A549 (cell line): Measurements from ENCODE around the gene KANTR. TPM values are rescaled to one million over a fixed set of nuclear protein-coding genes. Genes with fewer than 3 reads are reported as not detected.

Experiments used
- ATAC-seq, 2 experiments: fragments of 200-7000 bp in 1 of 2; fragments of >200 bp in 1 of 2; cut with Nextera tagmentation in 1 of 2; cut with Tn5 transposase in 1 of 2; 3 replicates each; pipeline versions ENCODE4 v1.8.0 to v1.9.1; 2018 to 2020; ENCODE audit warnings: mild to moderate bottlenecking in 1 of 2, moderate library complexity in 1 of 2
- CTCF ChIA-PET: fragments of 300-600 bp; sonication (Branson Sonifier 250); formaldehyde crosslinking; extraction: SDS; loops from one replicate; lab custom pipeline; 2021; ENCODE audit warnings: antibody characterized with exemption, inconsistent platforms; lab: Yijun Ruan, JAX
- POLR2A ChIA-PET: fragments of 350-600 bp; formaldehyde crosslinking; extraction: SDS; loops from one replicate; lab custom pipeline; 2021; ENCODE audit warnings: antibody characterized with exemption, inconsistent platforms; lab: Yijun Ruan, JAX
- DNase-seq, 2 experiments: peaks; one replicate each; pipeline versions ENCODE4 v3.0.0 to v3.0.0-alpha.2; 2011 to 2016; ENCODE audit warnings: low read depth in 1 of 2, low spot score in 1 of 2
- FAIRE-seq: peaks from 2 replicates; lab custom pipeline; 2011; peaks lifted over from hg19 to GRCh38; lab: Jason Lieb, UNC
- H3K27ac ChIP-seq, 2 experiments: fragments of >200 bp; sonication (Bioruptor Twin); formaldehyde crosslinking; 3 replicates each; pipeline ENCODE4 v1.5.1; 2016 to 2017
- H3K4me1 ChIP-seq: fragments of >200 bp; sonication (Bioruptor Twin); formaldehyde crosslinking; 3 replicates; pipeline ENCODE4 v1.6.1; 2016
- H3K4me2 ChIP-seq: fragments of >200 bp; sonication (Bioruptor Twin); formaldehyde crosslinking; 3 replicates; pipeline ENCODE4 v1.6.1; 2016
- H3K4me3 ChIP-seq: fragments of >200 bp; sonication (Bioruptor Twin); formaldehyde crosslinking; 3 replicates; pipeline ENCODE4 v1.5.1; 2016
- H3K9me3 ChIP-seq: fragments of >200 bp; sonication (Bioruptor Twin); formaldehyde crosslinking; 3 replicates; pipeline ENCODE4 v1.6.1; 2016
- BHLHE40 ChIP-seq: IDR thresholded peaks from 2 replicates; pipeline ENCODE4 v1.6.1; 2012; ENCODE audit warnings: low read depth, low read length, inconsistent platforms
- CBX8 ChIP-seq: fragments of 200-600 bp; sonication (generic); IDR thresholded peaks from 2 replicates; pipeline ENCODE4 v1.6.1; 2016
- CHD2 ChIP-seq: fragments of 150-350 bp; IDR thresholded peaks from 2 replicates; pipeline ENCODE4 v1.6.1; 2014; ENCODE audit warnings: low read length; ENCODE audit not compliant: partially characterized antibody
- CHD4 ChIP-seq: fragments of 200-600 bp; sonication (generic); IDR thresholded peaks from 2 replicates; pipeline ENCODE4 v1.6.1; 2016; ENCODE audit warnings: antibody characterized with exemption, mild to moderate bottlenecking, borderline replicate concordance
- EHMT2 ChIP-seq: fragments of 200-600 bp; sonication (generic); IDR thresholded peaks from 2 replicates; pipeline ENCODE4 v1.6.1; 2016; ENCODE audit warnings: antibody characterized with exemption, low read depth, mild to moderate bottlenecking, moderate library complexity
- EP300 ChIP-seq, 2 experiments: fragments of >200 bp; sonication (Bioruptor Twin); formaldehyde crosslinking; IDR thresholded peaks; 2 replicates in 1 of 2; 3 replicates in 1 of 2; pipeline ENCODE4 v1.6.1; 2016 to 2017
- ESRRA ChIP-seq: fragments of 150-350 bp; IDR thresholded peaks from 2 replicates; pipeline ENCODE4 v1.6.1; 2014; ENCODE audit warnings: mild to moderate bottlenecking, low read length, borderline replicate concordance
- FOSB ChIP-seq: fragments of 250-450 bp; sonication (Bioruptor Pico); IDR thresholded peaks from 2 replicates; pipeline ENCODE4 v1.5.0; 2020; ENCODE audit warnings: mild to moderate bottlenecking, moderate library complexity
- FOSL2 ChIP-seq, 2 experiments: fragments of 450-650 bp in 1 of 2; fragments of >200 bp in 1 of 2; sonication (Bioruptor Twin) in 1 of 2; formaldehyde crosslinking; IDR thresholded peaks; 2 replicates each; pipeline versions ENCODE4 v1.5.0 to v1.6.1; 2016 to 2020; ENCODE audit warnings: mild to moderate bottlenecking in 1 of 2, moderate library complexity in 1 of 2
- FOXS1 ChIP-seq: fragments of 250-450 bp; sonication (Bioruptor Pico); IDR thresholded peaks from 2 replicates; pipeline ENCODE4 v1.5.0; 2020; ENCODE audit warnings: mild to moderate bottlenecking, moderate library complexity
- JUN ChIP-seq, 2 experiments: fragments of >200 bp; sonication (Bioruptor Twin); formaldehyde crosslinking; IDR thresholded peaks; 2 replicates in 1 of 2; 3 replicates in 1 of 2; pipeline ENCODE4 v1.6.1; 2016 to 2017
- JUNB ChIP-seq: fragments of >200 bp; sonication (Bioruptor Twin); formaldehyde crosslinking; IDR thresholded peaks from 2 replicates; pipeline ENCODE4 v1.6.1; 2016
- MAFK ChIP-seq: fragments of 450-650 bp; IDR thresholded peaks from 2 replicates; pipeline ENCODE4 v1.6.1; 2014; ENCODE audit not compliant: partially characterized antibody
- NPAS2 ChIP-seq: fragments of 250-450 bp; sonication (Bioruptor Pico); IDR thresholded peaks from 2 replicates; pipeline ENCODE4 v1.8.0; 2022; ENCODE audit warnings: mild to moderate bottlenecking, moderate library complexity, borderline replicate concordance
- NR3C1 ChIP-seq: fragments of >200 bp; sonication (Bioruptor Twin); formaldehyde crosslinking; IDR thresholded peaks from 3 replicates; pipeline ENCODE4 v1.6.1; 2017
- RAD21 ChIP-seq, 2 experiments: fragments of >200 bp in 1 of 2; sonication (Bioruptor Twin) in 1 of 2; formaldehyde crosslinking in 1 of 2; IDR thresholded peaks in 1 of 2; conservative IDR thresholded peaks in 1 of 2; 2 replicates in 1 of 2; 3 replicates in 1 of 2; pipeline ENCODE4 v1.6.1; 2012 to 2018; ENCODE audit warnings: inconsistent platforms in 1 of 2
- RARB ChIP-seq: fragments of 250-450 bp; sonication (Bioruptor Pico); IDR thresholded peaks from 2 replicates; pipeline ENCODE4 v1.8.0; 2021; ENCODE audit warnings: mild to moderate bottlenecking, moderate library complexity
- RFX5 ChIP-seq: fragments of 450-650 bp; IDR thresholded peaks from 2 replicates; pipeline ENCODE4 v1.7.1; 2014; ENCODE audit warnings: antibody characterized with exemption, mild to moderate bottlenecking, moderate library complexity
- SMC3 ChIP-seq: fragments of >200 bp; sonication (Bioruptor Twin); formaldehyde crosslinking; IDR thresholded peaks from 3 replicates; pipeline ENCODE4 v1.6.1; 2018; ENCODE audit warnings: inconsistent platforms
- ZFP36 ChIP-seq: fragments of 450-650 bp; IDR thresholded peaks from 2 replicates; pipeline ENCODE4 v1.6.1; 2014; ENCODE audit warnings: borderline replicate concordance; ENCODE audit not compliant: partially characterized antibody
- WGBS: methylation state at CpG from one replicate; pipeline ENCODE4 v1.1.6; 2017; ENCODE audit errors: missing lambda C conversion rate; 5-methylcytosine and 5-hydroxymethylcytosine counted together
- polyA plus RNA-seq, 4 experiments: library from polyadenylated mRNA; depleted of rRNA in 3 of 4; stranded (reverse); fragments of >200 nt; fragmentation: RNase III in 1 of 4; extraction: RNeasy Plus Mini Kit Qiagen cat#74134 plus additional on column Dnase treatment in 1 of 4; gene quantifications; 2 replicates in 3 of 4; 3 replicates in 1 of 4; pipeline ENCODE4 v1.2.3, GENCODE V29; 2011 to 2017
- TF ChIP-seq, protein P1 (sequence below): IDR thresholded peaks from 2 replicates; pipeline ENCODE4 v1.6.1; 2012; ENCODE audit warnings: low read depth, borderline replicate concordance
- TF ChIP-seq, protein P2 (sequence below): fragments of >200 bp; sonication (Bioruptor Twin); formaldehyde crosslinking; IDR thresholded peaks from 2 replicates; pipeline ENCODE4 v1.6.1; 2016
- TF ChIP-seq, protein P3 (sequence below): IDR thresholded peaks from 2 replicates; pipeline ENCODE4 v1.6.1; 2012
- TF ChIP-seq, protein P4 (sequence below): fragments of >200 bp; sonication (Bioruptor Twin); formaldehyde crosslinking; IDR thresholded peaks from 3 replicates; pipeline ENCODE4 v1.5.1; 2016

The KANTR gene
- polyA plus RNA-seq, 2 of the 4 experiments (the other 2 are of a cell fraction) = 3.3 to 5.7 TPM

DNA sequence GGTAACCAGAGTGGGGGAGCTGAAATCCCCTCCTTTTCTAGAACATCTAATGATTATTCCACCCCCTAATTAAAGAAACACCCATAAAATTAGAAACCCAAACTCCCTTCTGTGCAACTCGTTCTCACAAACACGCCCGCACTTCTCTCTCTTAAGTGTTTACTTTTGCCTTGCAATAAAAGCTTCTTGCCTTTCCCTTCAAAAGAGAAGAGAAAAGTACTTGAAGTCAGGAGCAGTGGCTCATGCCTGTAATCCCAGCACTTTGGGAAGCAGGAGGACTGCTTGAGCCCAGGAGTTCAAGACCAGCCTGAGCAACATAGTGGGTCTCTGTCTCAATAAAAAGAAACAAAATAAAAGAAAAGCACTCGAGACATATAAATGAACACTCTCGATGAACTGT, 48.9 kb upstream of the KANTR start:
- Histone ChIP-seq H3K27ac (no peak overlapping the region), H3K9me3 (no peaks in the 10 kb centered on the region), H3K4me2 (no peak overlapping the region), H3K4me3 (no peak overlapping the region), H3K4me1 (no peaks in the 10 kb centered on the region)
- ATAC-seq = no peak
- ChIA-PET POLR2A (no interaction called here), CTCF (interaction anchor here (0.8 kb wide), 1 partner anchor 26 kb away, joined by 3 read pairs; no protein-coding TSS in a partner anchor)
- FAIRE-seq = no peak
- WGBS = 70% methylated on average over 5 of the region's 5 CpGs
- no peak for TF ChIP-seq JUNB
- TF ChIP-seq CHD4 = no peak
- TF ChIP-seq, protein P1, sequence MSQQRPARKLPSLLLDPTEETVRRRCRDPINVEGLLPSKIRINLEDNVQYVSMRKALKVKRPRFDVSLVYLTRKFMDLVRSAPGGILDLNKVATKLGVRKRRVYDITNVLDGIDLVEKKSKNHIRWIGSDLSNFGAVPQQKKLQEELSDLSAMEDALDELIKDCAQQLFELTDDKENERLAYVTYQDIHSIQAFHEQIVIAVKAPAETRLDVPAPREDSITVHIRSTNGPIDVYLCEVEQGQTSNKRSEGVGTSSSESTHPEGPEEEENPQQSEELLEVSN = no peak
- TF ChIP-seq EP300 (IDR thresholded peaks at IDR 0.05) = no peak
- TF ChIP-seq EHMT2 = no peak
- TF ChIP-seq, protein P2, sequence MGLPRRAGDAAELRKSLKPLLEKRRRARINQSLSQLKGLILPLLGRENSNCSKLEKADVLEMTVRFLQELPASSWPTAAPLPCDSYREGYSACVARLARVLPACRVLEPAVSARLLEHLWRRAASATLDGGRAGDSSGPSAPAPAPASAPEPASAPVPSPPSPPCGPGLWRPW = no peak
- TF ChIP-seq RARB (CRISPR knock-in tag) = no peak
- TF ChIP-seq ESRRA = no peak
- TF ChIP-seq FOXS1 = no peak
- no peak for TF ChIP-seq FOSL2 (IDR thresholded peaks at IDR 0.05)
- no peak for TF ChIP-seq FOSL2 (CRISPR knock-in tag; IDR thresholded peaks at IDR 0.05)
- TF ChIP-seq BHLHE40 = no peak
- no peak for TF ChIP-seq RFX5
- TF ChIP-seq JUN (IDR thresholded peaks at IDR 0.05) = no peak
- no peak for TF ChIP-seq MAFK
- no peak for DNase-seq

DNA sequence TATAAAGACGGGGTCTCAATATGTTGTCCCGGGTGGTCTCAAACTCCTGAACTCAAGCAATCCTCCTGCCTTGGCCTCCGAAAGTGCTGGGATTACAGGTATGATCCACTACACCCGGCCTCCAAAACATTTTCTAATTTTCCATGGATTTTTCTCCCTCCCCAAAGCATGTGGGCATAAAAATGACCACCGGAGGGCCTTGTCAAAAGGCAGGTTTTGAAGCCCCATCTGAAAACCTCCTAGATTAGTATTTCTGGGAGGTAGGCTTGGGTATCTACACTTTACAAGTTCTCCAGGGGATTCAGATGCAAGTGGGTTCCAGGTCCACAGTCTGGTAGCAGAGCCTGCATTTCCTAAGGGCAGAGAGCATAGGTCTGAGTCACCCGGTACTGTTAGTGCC, 46.7 kb upstream of the KANTR start:
- FAIRE-seq = no peak
- CTCF ChIA-PET = no interaction called here
- WGBS = 83% methylated on average over 6 of the region's 6 CpGs

DNA sequence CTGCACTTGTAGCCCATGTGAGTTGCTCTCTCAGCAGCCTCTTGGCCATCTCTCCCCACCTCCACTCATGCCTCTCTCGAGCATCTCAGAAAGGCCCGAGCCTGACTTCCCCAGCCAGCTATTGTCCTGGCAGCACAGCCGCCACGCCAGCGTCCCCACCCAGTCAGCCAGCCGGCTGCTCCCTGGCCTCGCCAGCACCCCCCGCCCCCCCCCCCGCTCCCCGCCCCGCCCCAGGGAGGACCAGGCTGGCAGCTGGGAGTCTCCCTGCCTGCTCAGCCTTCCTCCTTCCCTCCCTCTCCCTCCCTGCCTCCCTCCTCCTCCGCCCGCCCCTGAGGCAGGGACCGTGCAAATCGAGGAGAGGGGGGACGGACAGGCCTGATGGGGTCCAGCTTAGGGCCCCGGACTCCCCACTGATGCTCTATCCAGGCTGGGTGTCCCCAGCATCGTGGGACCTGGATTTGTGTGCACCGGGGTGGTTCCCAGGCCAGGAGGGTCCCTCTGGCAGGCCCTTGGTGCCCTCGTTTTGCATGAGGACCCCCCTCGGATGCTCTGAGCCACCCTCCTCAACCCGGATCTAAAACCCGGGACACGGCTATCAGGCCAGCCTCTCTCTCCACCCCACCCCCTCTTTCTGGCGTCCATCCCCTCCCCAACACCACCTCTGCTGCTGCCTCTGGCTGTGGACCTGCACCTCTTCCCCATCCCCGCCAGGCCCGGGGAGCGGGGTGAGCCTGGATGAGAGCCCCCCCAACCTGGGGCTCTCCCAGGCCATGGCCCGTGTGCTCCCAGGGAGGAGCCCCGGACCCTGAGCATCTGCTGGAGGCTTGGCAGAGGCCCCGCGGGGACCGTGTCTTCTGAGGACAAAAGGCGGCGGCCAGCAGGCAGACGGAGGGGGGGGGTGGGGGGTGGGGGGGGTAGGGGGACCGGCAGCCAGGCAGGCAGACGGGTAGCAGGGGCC, 45.5 kb upstream of the KANTR start, which contains the start of gene GPR173:
TSS of gene GPR173 (plus strand) at position 621 of the 958 bp plus-strand sequence. CDS start 27,833 bp downstream, outside the sequence.
- WGBS = 56% methylated on average over 6 of the region's 38 CpGs
- no peaks in the 10 kb centered on the region for H3K4me1 ChIP-seq
- no peak for FAIRE-seq
- POLR2A ChIA-PET = no interaction called here
- ATAC-seq = no peak
- TF ChIP-seq CHD4 (no peak), RAD21 (conservative IDR thresholded peaks at IDR 0.05 in 1 of 2, IDR thresholded peaks at IDR 0.05 in 1 of 2) (no peak), JUN (IDR thresholded peaks at IDR 0.05) (no peak), MAFK (no peak), CHD2 (no peak), CBX8 (no peak), EHMT2 (no peak), FOSB (no peak)
- TF ChIP-seq, protein P3, sequence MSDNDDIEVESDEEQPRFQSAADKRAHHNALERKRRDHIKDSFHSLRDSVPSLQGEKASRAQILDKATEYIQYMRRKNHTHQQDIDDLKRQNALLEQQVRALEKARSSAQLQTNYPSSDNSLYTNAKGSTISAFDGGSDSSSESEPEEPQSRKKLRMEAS = no peak
- H3K9me3 ChIP-seq = no peaks in the 10 kb centered on the region
- no peak within 1 kb of the TSS for H3K4me3 ChIP-seq
- H3K27ac ChIP-seq = no peak within 1 kb of the TSS
- no peak within 1 kb of the TSS for H3K4me2 ChIP-seq
- CTCF ChIA-PET = interaction anchor here (0.6 kb wide), 1 partner anchor 52 kb away, joined by 3 read pairs; no protein-coding TSS in a partner anchor
- DNase-seq = no peak

More for the DNA sequence above, 46.7 kb upstream of the KANTR start:
- H3K4me2 ChIP-seq = no peak overlapping the region
- no peaks in the 10 kb centered on the region for H3K4me1 ChIP-seq
- POLR2A ChIA-PET = no interaction called here
- TF ChIP-seq, protein P4, sequence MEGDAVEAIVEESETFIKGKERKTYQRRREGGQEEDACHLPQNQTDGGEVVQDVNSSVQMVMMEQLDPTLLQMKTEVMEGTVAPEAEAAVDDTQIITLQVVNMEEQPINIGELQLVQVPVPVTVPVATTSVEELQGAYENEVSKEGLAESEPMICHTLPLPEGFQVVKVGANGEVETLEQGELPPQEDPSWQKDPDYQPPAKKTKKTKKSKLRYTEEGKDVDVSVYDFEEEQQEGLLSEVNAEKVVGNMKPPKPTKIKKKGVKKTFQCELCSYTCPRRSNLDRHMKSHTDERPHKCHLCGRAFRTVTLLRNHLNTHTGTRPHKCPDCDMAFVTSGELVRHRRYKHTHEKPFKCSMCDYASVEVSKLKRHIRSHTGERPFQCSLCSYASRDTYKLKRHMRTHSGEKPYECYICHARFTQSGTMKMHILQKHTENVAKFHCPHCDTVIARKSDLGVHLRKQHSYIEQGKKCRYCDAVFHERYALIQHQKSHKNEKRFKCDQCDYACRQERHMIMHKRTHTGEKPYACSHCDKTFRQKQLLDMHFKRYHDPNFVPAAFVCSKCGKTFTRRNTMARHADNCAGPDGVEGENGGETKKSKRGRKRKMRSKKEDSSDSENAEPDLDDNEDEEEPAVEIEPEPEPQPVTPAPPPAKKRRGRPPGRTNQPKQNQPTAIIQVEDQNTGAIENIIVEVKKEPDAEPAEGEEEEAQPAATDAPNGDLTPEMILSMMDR = peak; percentile 8; the same call in 1 of the 3 replicates
- TF ChIP-seq FOSB (no peak), NR3C1 (no peak), NPAS2 (CRISPR knock-in tag) (no peak), ZFP36 (no peak), SMC3 (no peak)
- TF ChIP-seq, all 56 proteins: peak for 1
- no peak overlapping the region for H3K27ac ChIP-seq
- DNase-seq (peak in 1 of 2 experiments; percentile 11), ATAC-seq (peak in 1 of 2 experiments; percentile 57; a peak in 2 of 6 replicates)
- H3K9me3 ChIP-seq = no peaks in the 10 kb centered on the region
- no peak overlapping the region for H3K4me3 ChIP-seq
